Measurements from ENCODE around the gene TDRD9.

TDRD9 gene

DNA sequence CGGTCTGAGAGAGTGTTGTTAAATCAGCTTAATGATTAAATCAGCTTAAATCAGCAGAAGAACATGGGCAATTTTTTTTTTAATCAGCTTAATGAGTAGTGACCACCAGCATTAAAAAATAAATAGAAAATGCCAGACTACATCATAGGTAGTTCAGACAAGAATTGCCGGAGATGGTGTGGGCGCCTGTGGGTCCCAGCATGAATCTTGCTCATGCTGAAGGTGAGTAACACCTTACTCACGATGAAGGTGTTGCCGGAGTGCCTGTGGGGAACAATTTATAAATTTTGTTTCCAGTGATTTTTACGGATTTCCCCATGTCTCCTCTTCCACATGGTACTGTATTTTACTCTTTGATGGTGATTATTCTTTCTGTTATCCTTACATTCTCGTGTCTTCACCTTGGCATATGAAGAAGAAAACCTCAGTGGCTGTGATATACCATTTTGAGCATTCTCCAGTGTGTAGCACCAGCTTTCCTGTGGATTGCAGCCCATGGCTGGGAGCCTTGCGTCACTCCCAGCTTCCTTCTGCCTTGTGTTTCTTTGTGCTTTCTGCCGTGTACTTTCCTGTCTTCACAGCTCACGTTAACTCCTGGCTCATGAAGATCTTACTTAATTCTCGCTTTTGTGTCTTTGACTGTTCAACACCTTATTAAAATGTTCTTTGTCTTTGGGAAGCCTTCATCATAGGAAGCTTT lies 4.7 kb downstream of the TDRD9 start:
- no peak for DNase-seq (ENCODE audit: low spot score)
- TF ChIP-seq, protein P1, sequence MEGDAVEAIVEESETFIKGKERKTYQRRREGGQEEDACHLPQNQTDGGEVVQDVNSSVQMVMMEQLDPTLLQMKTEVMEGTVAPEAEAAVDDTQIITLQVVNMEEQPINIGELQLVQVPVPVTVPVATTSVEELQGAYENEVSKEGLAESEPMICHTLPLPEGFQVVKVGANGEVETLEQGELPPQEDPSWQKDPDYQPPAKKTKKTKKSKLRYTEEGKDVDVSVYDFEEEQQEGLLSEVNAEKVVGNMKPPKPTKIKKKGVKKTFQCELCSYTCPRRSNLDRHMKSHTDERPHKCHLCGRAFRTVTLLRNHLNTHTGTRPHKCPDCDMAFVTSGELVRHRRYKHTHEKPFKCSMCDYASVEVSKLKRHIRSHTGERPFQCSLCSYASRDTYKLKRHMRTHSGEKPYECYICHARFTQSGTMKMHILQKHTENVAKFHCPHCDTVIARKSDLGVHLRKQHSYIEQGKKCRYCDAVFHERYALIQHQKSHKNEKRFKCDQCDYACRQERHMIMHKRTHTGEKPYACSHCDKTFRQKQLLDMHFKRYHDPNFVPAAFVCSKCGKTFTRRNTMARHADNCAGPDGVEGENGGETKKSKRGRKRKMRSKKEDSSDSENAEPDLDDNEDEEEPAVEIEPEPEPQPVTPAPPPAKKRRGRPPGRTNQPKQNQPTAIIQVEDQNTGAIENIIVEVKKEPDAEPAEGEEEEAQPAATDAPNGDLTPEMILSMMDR (IDR thresholded peaks at IDR 0.05; ENCODE audit: extremely low read depth, missing control alignments) = no peak

DNA sequence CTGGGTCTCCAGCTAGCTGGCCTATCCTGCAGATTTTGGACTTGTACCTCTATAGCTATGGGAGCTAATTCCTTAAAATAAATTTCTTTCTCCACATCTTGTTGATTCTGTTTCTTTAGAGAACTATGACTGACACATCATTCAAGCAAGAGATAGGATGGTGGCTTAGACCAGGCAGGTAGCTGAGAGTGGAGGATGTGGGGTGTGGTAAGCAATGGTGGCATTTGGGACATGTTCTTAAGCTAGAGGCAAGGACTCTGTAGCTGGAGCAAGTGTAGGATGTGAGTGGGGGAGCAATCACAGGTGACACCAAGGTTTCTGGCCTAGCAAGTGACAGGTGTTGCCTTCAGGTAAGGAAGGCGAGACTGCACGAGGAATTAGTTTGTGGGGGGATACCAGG lies 6.8 kb downstream of the TDRD9 start:
- TF ChIP-seq, protein P1 (IDR thresholded peaks at IDR 0.05; ENCODE audit: extremely low read depth, missing control alignments) = no peak
- DNase-seq (ENCODE audit: low spot score) = no peak

DNA sequence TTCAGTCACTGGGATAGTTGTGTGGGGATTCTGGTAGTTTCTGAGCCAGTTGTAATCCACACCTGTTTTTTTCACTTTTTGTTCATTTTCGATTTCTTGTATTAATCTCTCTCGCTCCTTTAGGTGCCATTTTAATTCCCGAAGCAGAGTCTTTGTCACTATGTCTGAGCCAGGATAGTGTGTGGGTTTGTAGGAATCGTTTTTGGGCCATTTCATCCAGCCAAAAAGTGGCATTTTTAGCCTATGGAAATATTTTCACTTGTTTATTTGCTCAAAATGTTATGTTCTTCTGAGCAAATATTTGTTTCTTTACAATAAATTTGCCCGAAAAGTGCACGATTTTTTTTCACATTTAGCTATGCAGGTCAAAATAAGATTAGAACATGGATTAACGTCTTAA lies 13.2 kb downstream of the TDRD9 start:
- DNase-seq (ENCODE audit: low spot score) = no peak
- TF ChIP-seq, protein P1 (IDR thresholded peaks at IDR 0.05; ENCODE audit: extremely low read depth, missing control alignments) = no peak

DNA sequence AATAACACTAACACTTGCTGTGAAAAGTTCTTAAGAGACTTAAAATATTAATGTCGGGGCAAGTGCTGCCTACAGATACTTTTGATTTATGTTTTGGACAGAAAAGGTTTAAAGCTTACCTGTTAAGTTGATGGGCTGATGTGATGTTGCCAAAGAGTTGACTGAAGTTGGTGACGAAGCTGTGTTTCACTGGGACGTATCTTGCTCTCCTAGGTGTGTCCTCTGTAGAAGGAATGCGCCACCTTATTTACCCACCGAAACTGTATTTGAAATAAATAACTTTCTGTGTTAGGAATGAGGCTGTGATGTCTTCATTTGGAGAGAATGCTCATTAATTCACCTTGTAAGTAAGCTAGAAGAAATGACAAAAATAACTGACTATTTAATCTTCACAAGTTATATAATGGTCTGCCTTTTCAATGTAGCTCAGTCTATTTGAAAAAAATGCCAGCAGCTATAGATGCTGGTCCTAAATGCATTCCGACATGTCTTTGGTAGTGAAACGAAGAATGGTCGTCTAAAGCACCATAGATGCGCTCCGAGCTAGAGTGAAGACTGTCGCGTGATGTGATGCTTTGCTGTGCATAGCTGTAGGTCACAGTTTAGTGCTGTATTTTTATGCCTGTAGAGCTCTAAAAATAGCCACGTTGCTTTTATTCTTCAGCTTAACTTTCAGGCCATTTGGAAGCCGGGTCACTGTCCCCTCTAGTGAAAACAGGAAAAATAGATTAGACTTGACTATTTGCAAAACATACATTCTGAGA lies 13.9 kb downstream of the TDRD9 start, which contains the start of gene RD3L:
Gene RD3L, minus strand, starts transcription at position 557 of the 764 bp plus-strand sequence. CDS start 834 bp downstream, outside the sequence.
- no peak for DNase-seq (ENCODE audit: low spot score)
- TF ChIP-seq, protein P1 (IDR thresholded peaks at IDR 0.05; ENCODE audit: extremely low read depth, missing control alignments) = no peak

DNA sequence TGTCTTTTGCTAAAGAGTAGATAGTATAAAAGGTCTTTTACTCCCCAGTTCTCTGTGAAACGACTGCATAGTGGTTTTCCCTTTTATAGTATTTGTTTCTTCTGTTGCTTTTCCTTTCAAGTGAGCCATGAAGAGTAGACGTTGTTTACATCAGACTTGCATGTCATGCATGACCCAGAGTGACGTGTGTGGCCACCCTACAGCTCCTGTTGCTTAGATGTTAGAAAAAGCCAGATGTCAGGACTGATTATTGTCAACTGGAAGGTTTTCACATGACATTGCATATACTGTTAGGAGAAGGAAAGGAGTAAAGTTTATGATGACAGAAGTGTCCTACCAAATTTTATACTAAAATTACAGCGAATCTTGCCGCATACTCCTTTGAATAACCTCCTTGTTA lies 15.4 kb downstream of the TDRD9 start:
- DNase-seq (ENCODE audit: low spot score) = no peak

DNA sequence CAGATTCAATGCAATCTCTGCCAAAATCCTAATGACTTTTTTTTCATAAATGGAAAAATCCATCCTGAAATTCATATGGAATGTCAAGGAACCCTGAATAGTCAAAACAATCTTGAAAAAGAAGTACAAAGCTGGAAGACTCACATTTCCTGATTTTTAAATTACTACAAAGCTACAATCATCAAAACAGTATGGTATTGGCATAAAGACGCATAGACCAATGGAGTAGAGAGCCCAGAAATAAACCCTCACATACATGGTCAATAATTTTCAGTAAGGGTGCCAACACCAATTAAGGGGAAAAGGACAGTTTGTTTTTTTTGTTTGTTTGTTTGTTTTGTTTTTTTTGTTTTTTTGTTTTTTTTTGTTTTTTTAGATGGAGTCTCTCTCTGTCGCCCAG lies 18.7 kb downstream of the TDRD9 start:
- no peak for DNase-seq (ENCODE audit: low spot score)
- TF ChIP-seq, protein P1 (IDR thresholded peaks at IDR 0.05; ENCODE audit: extremely low read depth, missing control alignments) = no peak

More for the DNA sequence above, 15.4 kb downstream of the TDRD9 start:
- TF ChIP-seq, protein P1 (IDR thresholded peaks at IDR 0.05; ENCODE audit: extremely low read depth, missing control alignments) = no peak

DNA sequence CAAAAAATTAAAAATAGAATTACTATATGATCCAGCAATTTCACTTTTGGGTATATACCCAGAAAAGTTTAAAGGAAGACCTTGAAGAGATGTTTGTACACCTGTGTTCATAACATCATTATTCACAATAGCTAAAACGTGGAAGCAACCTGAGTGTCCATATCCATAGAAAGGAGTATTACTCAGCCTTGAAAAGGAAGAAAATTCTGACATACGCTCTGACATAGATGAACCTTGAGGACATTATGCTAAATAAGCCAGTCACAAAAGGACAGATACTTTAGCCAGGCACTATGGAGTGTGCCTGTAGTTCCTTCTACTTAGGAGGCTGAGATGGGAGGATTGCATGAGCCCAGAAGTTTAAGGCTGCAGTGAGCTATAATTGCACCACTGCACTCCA lies 20.2 kb downstream of the TDRD9 start:
- TF ChIP-seq, protein P1 (IDR thresholded peaks at IDR 0.05; ENCODE audit: extremely low read depth, missing control alignments) = no peak

More for the DNA sequence above, 20.2 kb downstream of the TDRD9 start:
- DNase-seq (ENCODE audit: low spot score) = no peak
